OCI-LY1 (cell line): ENCODE results near the gene MEG3.

Source experiments
- H2AFZ ChIP-seq: fragments of 200-600 bp; sonication (generic), shearing (Covaris generic); 2 replicates; pipeline ENCODE4 v1.6.0; 2014; ENCODE audit warnings: antibody characterized with exemption, mild to moderate bottlenecking, low read length
- H3F3A ChIP-seq: fragments of 200-600 bp; sonication (generic), shearing (Covaris generic); 2 replicates; pipeline ENCODE4 v1.6.0; 2014; ENCODE audit warnings: mild to moderate bottlenecking, antibody characterized with exemption, low read length, moderate library complexity; ENCODE audit not compliant: insufficient read depth
- H3K27ac ChIP-seq: fragments of 200-600 bp; sonication (generic); 2 replicates; pipeline ENCODE4 v1.5.1; 2014; ENCODE audit warnings: low read length, mixed run types, mild to moderate bottlenecking, low read depth; ENCODE audit not compliant: poor library complexity, severe bottlenecking
- H3K27me3 ChIP-seq: fragments of 200-600 bp; sonication (generic); 2 replicates; pipeline ENCODE4 v1.6.0; 2014; ENCODE audit warnings: antibody characterized with exemption, mild to moderate bottlenecking, low read length, moderate library complexity; ENCODE audit not compliant: insufficient read depth
- H3K36me3 ChIP-seq: fragments of 200-600 bp; sonication (generic); 2 replicates; pipeline ENCODE4 v1.6.1; 2014; ENCODE audit warnings: mild to moderate bottlenecking, antibody characterized with exemption, low read length, moderate library complexity, mixed read lengths; ENCODE audit not compliant: insufficient read depth
- H3K4me1 ChIP-seq: fragments of 200-600 bp; sonication (generic); 2 replicates; pipeline ENCODE4 v1.5.1; 2014; ENCODE audit warnings: mild to moderate bottlenecking, low read length, moderate library complexity; ENCODE audit not compliant: insufficient read depth, severe bottlenecking
- H3K4me2 ChIP-seq: fragments of 200-600 bp; sonication (generic), shearing (Covaris generic); 2 replicates; pipeline ENCODE4 v1.6.1; 2014; ENCODE audit warnings: low read length
- H3K4me3 ChIP-seq: fragments of 200-600 bp; sonication (generic); 2 replicates; pipeline ENCODE4 v1.5.1; 2014; ENCODE audit warnings: low read length, low read depth, mild to moderate bottlenecking, mixed read lengths; ENCODE audit not compliant: poor library complexity, severe bottlenecking
- H3K79me2 ChIP-seq: fragments of 200-600 bp; shearing (Covaris generic); 2 replicates; pipeline ENCODE4 v1.6.1; 2016; ENCODE audit warnings: mixed run types, low read length, mixed read lengths; ENCODE audit not compliant: insufficient read depth
- H3K9ac ChIP-seq: fragments of 200-600 bp; sonication (generic), shearing (Covaris generic); 2 replicates; pipeline ENCODE4 v1.6.1; 2014; ENCODE audit warnings: mild to moderate bottlenecking, low read length, mixed read lengths
- H3K9me2 ChIP-seq: fragments of 200-600 bp; sonication (generic), shearing (Covaris generic); 2 replicates; pipeline ENCODE4 v1.6.1; 2014; ENCODE audit warnings: low read depth, mild to moderate bottlenecking, low read length, mixed read lengths
- H3K9me3 ChIP-seq: fragments of 200-600 bp; shearing (Covaris generic); 2 replicates; pipeline ENCODE4 v1.6.1; 2014; ENCODE audit warnings: low read length, mixed read lengths
- H4K20me1 ChIP-seq: fragments of 200-600 bp; sonication (generic), shearing (Covaris generic); 2 replicates; pipeline ENCODE4 v1.6.0; 2016; ENCODE audit warnings: mild to moderate bottlenecking, low read length; ENCODE audit not compliant: insufficient read depth
- CTCF ChIP-seq: fragments of 200-600 bp; sonication (generic), shearing (Covaris generic); IDR thresholded peaks from 2 replicates; pipeline ENCODE4 v1.5.1; 2017; ENCODE audit warnings: mild to moderate bottlenecking, antibody characterized with exemption, low read length, moderate library complexity, mixed read lengths
- EZH2 ChIP-seq: fragments of 200-600 bp; sonication (generic), shearing (Covaris generic); IDR thresholded peaks from 2 replicates; pipeline ENCODE4 v1.8.0; 2017; ENCODE audit warnings: borderline replicate concordance, mixed run types, mild to moderate bottlenecking, antibody characterized with exemption, low read length, moderate library complexity, mixed read lengths

The MEG3 gene

GRCh38 chr14:100873096-100873482 lies 47.2 kb downstream of the MEG3 start:
- Histone ChIP-seq H3F3A (no peaks in the 10 kb centered on the region), H3K27ac (no peak overlapping the region), H3K9me2 (no peaks in the 10 kb centered on the region), H3K4me3 (no peak overlapping the region), H3K4me1 (no peaks in the 10 kb centered on the region), H3K36me3 (no peaks in the 10 kb centered on the region), H3K9ac (no peak overlapping the region), H3K9me3 (no peaks in the 10 kb centered on the region), H3K4me2 (no peak overlapping the region), H3K27me3 (no peaks in the 10 kb centered on the region), H3K79me2 (no peaks in the 10 kb centered on the region), H2AFZ (no peak overlapping the region), H4K20me1 (no peaks in the 10 kb centered on the region)
- TF ChIP-seq EZH2 (no peak), CTCF (no peak)

GRCh38 chr14:100874051-100874410 lies 48.1 kb downstream of the MEG3 start:
- Histone ChIP-seq H3K27ac (no peak overlapping the region), H2AFZ (no peak overlapping the region), H3K36me3 (no peaks in the 10 kb centered on the region), H3K79me2 (no peaks in the 10 kb centered on the region), H3K9ac (no peak overlapping the region), H3K4me2 (no peak overlapping the region), H3K4me1 (no peaks in the 10 kb centered on the region), H3K9me2 (no peaks in the 10 kb centered on the region), H3K4me3 (no peak overlapping the region), H3F3A (no peaks in the 10 kb centered on the region), H4K20me1 (no peaks in the 10 kb centered on the region), H3K27me3 (no peaks in the 10 kb centered on the region), H3K9me3 (no peaks in the 10 kb centered on the region)
- no peak for TF ChIP-seq EZH2
- no peak for TF ChIP-seq CTCF

- H2AFZ ChIP-seq = no peak overlapping the region
- H3K27me3 ChIP-seq = no peaks in the 10 kb centered on the region; the same call in 1 of the 2 replicates
- H3K4me3 ChIP-seq = no peak overlapping the region
- H3K9me2 ChIP-seq = no peaks in the 10 kb centered on the region
- no peaks in the 10 kb centered on the region for H3F3A ChIP-seq
- H4K20me1 ChIP-seq = no peaks in the 10 kb centered on the region
- no peaks in the 10 kb centered on the region for H3K4me1 ChIP-seq
- TF ChIP-seq CTCF = no peak
- TF ChIP-seq EZH2 = no peak
- no peaks in the 10 kb centered on the region for H3K36me3 ChIP-seq
- no peaks in the 10 kb centered on the region for H3K79me2 ChIP-seq
- H3K9me3 ChIP-seq = no peaks in the 10 kb centered on the region
- H3K4me2 ChIP-seq = no peak overlapping the region
- H3K9ac ChIP-seq = no peak overlapping the region
- H3K27ac ChIP-seq = no peak overlapping the region
Measured at GRCh38 chr14:100874411-100875091, 48.6 kb downstream of the MEG3 start.
